K562 (cell line): ENCODE measurements around the gene ATG10. TPM values are rescaled to one million over a fixed set of nuclear protein-coding genes. Genes with fewer than 3 reads are reported as not detected.

Experiments
- ATAC-seq: fragments of 200-7000 bp; cut with Tn5 transposase; 3 replicates; pipeline ENCODE4 v1.9.1; 2020; ENCODE audit warnings: moderate library complexity
- BruUV-seq: library from RNA; stranded (reverse); fragments of 400-500 nt; replicated peaks from 2 replicates; lab custom pipeline; 2021; lab: Mats Ljungman, UMichigan
- CTCF ChIA-PET: fragments of 300-600 bp; formaldehyde crosslinking; extraction: SDS; loops from one replicate; lab custom pipeline; 2021; ENCODE audit warnings: low intra/inter-chr PET ratio; lab: Yijun Ruan, JAX
- POLR2A ChIA-PET: fragments of 300-600, 350-650 bp; sonication (Branson Sonifier 250); formaldehyde crosslinking; extraction: SDS; loops from one replicate; lab custom pipeline; 2021; ENCODE audit warnings: antibody characterized with exemption, inconsistent platforms; lab: Yijun Ruan, JAX
- DNase-seq, 4 experiments: peaks; one replicate each; pipeline versions ENCODE4 v3.0.0 to v3.0.0-alpha.2; 2011 to 2018; ENCODE audit warnings: low spot score in 3 of 4, mixed read lengths in 3 of 4; ENCODE audit errors: extremely low read depth in 1 of 4
- FAIRE-seq: peaks from 2 replicates; lab custom pipeline; 2011; peaks lifted over from hg19 to GRCh38; lab: Jason Lieb, UNC
- H2AFZ ChIP-seq: 2 replicates; pipeline ENCODE4 v1.6.0; 2011; ENCODE audit warnings: low read depth, low read length, control low read depth, inconsistent platforms
- H3K27ac ChIP-seq: fragments of 200-600 bp; 3 replicates; pipeline ENCODE4 v1.8.0; 2011; ENCODE audit warnings: low read depth, mild to moderate bottlenecking, control low read depth, inconsistent platforms, low read length, moderate library complexity, mixed read lengths; ENCODE audit errors: extremely low read depth
- H3K27me3 ChIP-seq, 2 experiments: fragments of 300-600 bp in 1 of 2; 2 replicates in 1 of 2; 3 replicates in 1 of 2; pipeline versions ENCODE4 v1.6.0 to v1.8.0; 2011; ENCODE audit warnings: inconsistent platforms in 2 of 2, low read length in 2 of 2, mild to moderate bottlenecking in 1 of 2, mixed read lengths in 1 of 2, moderate library complexity in 1 of 2; ENCODE audit not compliant: control insufficient read depth in 2 of 2, insufficient read depth in 2 of 2
- H3K36me3 ChIP-seq: fragments of 300-600 bp; 3 replicates; pipeline ENCODE4 v1.8.0; 2011; ENCODE audit warnings: mild to moderate bottlenecking, low read length, inconsistent platforms; ENCODE audit not compliant: control insufficient read depth, insufficient read depth
- H3K4me1 ChIP-seq, 2 experiments: fragments of 200-600 bp in 1 of 2; replicated peaks in 1 of 2; 2 replicates in 1 of 2; 3 replicates in 1 of 2; pipeline versions ENCODE4 v1.5.1 to v1.8.0; 2011; ENCODE audit warnings: inconsistent platforms in 2 of 2, low read length in 2 of 2, mild to moderate bottlenecking in 1 of 2, mixed read lengths in 1 of 2, moderate library complexity in 1 of 2; ENCODE audit not compliant: control insufficient read depth in 2 of 2, insufficient read depth in 2 of 2
- H3K4me2 ChIP-seq: 2 replicates; pipeline ENCODE4 v1.6.1; 2011; ENCODE audit warnings: low read length, control low read depth, inconsistent platforms, mixed read lengths; ENCODE audit not compliant: insufficient read depth
- H3K4me3 ChIP-seq: fragments of 200-600 bp; sonication (generic), shearing (Covaris generic); 2 replicates; pipeline ENCODE4 v1.5.1; 2016; ENCODE audit warnings: control low read depth, inconsistent platforms
- H3K79me2 ChIP-seq: fragments of 200-600 bp; 3 replicates; pipeline ENCODE4 v1.8.0; 2011; ENCODE audit warnings: low read length, inconsistent platforms; ENCODE audit not compliant: control insufficient read depth, insufficient read depth
- H3K9ac ChIP-seq, 2 experiments: 2 replicates each; pipeline versions ENCODE4 v1.6.0 to v1.6.1; 2011; ENCODE audit warnings: low read depth in 2 of 2, low read length in 2 of 2, control low read depth in 1 of 2, inconsistent platforms in 1 of 2, mild to moderate bottlenecking in 1 of 2, mixed read lengths in 1 of 2; ENCODE audit not compliant: insufficient read depth in 1 of 2
- H3K9me1 ChIP-seq: one replicate; pipeline ENCODE4 v1.6.0; 2011; ENCODE audit warnings: inconsistent platforms, mild to moderate bottlenecking, low read length, moderate library complexity; ENCODE audit not compliant: control insufficient read depth, insufficient read depth
- H3K9me3 ChIP-seq: replicated peaks from 2 replicates; pipeline ENCODE4 v1.5.1; 2011; ENCODE audit warnings: low read depth, low read length, inconsistent platforms; ENCODE audit not compliant: control insufficient read depth, insufficient read depth
- H4K20me1 ChIP-seq: replicated peaks from 2 replicates; pipeline ENCODE4 v1.6.1; 2011; ENCODE audit warnings: low read length, inconsistent platforms, mixed read lengths; ENCODE audit not compliant: control insufficient read depth, insufficient read depth
- BRF1 ChIP-seq: IDR thresholded peaks from 3 replicates; pipeline ENCODE4 v1.6.1; 2011; ENCODE audit warnings: borderline replicate concordance, mild to moderate bottlenecking; ENCODE audit not compliant: insufficient read length; ENCODE audit errors: extremely low read depth
- CHCHD3 ChIP-seq: fragments of 250-450 bp; sonication (Bioruptor Pico); IDR thresholded peaks from 2 replicates; pipeline ENCODE4 v2.1.2; 2022; ENCODE audit warnings: mild to moderate bottlenecking
- ETV5 ChIP-seq: sonication (generic); formaldehyde crosslinking; IDR thresholded peaks from 2 replicates; pipeline ENCODE4 v1.4.0; 2020; ENCODE audit warnings: low read depth, mild to moderate bottlenecking, missing genetic modification reagents
- JUNB ChIP-seq: fragments of 450-650 bp; formaldehyde crosslinking; conservative IDR thresholded peaks from 2 replicates; pipeline ENCODE4 v1.4.0; 2020; ENCODE audit warnings: mild to moderate bottlenecking
- KLF6 ChIP-seq: fragments of 250-450 bp; sonication (Bioruptor Pico); IDR thresholded peaks from 2 replicates; pipeline ENCODE4 v1.4.0; 2020; ENCODE audit warnings: mild to moderate bottlenecking, moderate library complexity, borderline replicate concordance
- SRSF7 ChIP-seq: fragments of 200-400 bp; formaldehyde crosslinking; optimal IDR thresholded peaks from 2 replicates; pipeline ENCODE3; 2017; ENCODE audit warnings: mild to moderate bottlenecking, low read depth, low read length
- TRIM24 ChIP-seq, 2 experiments: fragments of 450-650 bp; IDR thresholded peaks; 2 replicates each; pipeline ENCODE4 v1.6.1; 2016
- WGBS: fragments of 100-300 bp; shearing (Covaris generic); methylation state at CpG from one replicate; pipeline ENCODE4 v1.1.6; 2016; ENCODE audit warnings: low coverage, mixed read lengths; ENCODE audit not compliant: insufficient coverage; ENCODE audit errors: missing lambda C conversion rate; 5-methylcytosine and 5-hydroxymethylcytosine counted together
- in situ Hi-C: fragments of 300-500 bp; cut with MboI; formaldehyde crosslinking; loops from 4 replicates; pipeline ENCODE4 v1.15.0; 2018; ENCODE audit warnings: inconsistent platforms, mixed read lengths
- intact Hi-C: fragments of 100-400 bp; cut with micrococcal nuclease; formaldehyde crosslinking; loops from 2 replicates; pipeline ENCODE4 v1.14.2; 2022
- polyA plus RNA-seq, 8 experiments: library from polyadenylated mRNA; depleted of rRNA in 4 of 8; stranded (reverse) in 5 of 8; unstranded in 3 of 8; fragments of >200 nt; fragmentation: Nextera tagmentation in 2 of 8; fragmentation: Illumina TruSeq in 1 of 8; extraction: Ambion mirVana in 2 of 8; extraction: Trizol in 1 of 8; gene quantifications; 2 replicates each; pipeline versions ENCODE4 v1.2.1 to v1.2.3, GENCODE V29; 2011 to 2014; ENCODE audit warnings: inconsistent platforms in 1 of 8, missing spikeins in 1 of 8
- total RNA-seq, 7 experiments: library from RNA; depleted of rRNA in 6 of 7; stranded (reverse); fragments of >200 nt in 6 of 7; fragmentation: Illumina TruSeq in 2 of 7; extraction: Trizol in 2 of 7; gene quantifications; 2 replicates each; pipeline versions ENCODE4 v1.2.1 to v1.2.3, GENCODE V29; 2011 to 2021; ENCODE audit warnings: low replicate concordance in 1 of 7
- TF ChIP-seq, protein P1 (sequence below): sonication (generic); formaldehyde crosslinking; IDR thresholded peaks from 2 replicates; pipeline ENCODE4 v1.8.0; 2022; ENCODE audit warnings: mild to moderate bottlenecking, missing genetic modification reagents, borderline replicate concordance
- TF ChIP-seq, protein P2 (sequence below), 2 experiments: fragments of 450-650 bp; IDR thresholded peaks; 2 replicates each; pipeline ENCODE4 v1.6.1; 2018; ENCODE audit warnings: mild to moderate bottlenecking in 2 of 2, low read depth in 1 of 2; ENCODE audit not compliant: partially characterized antibody in 2 of 2
- TF ChIP-seq, protein P3 (sequence below), 2 experiments: fragments of 150-350 bp in 1 of 2; IDR thresholded peaks; 2 replicates each; pipeline ENCODE4 v1.6.1; 2012 to 2016; ENCODE audit warnings: low read depth in 2 of 2, low read length in 2 of 2, mild to moderate bottlenecking in 1 of 2, moderate library complexity in 1 of 2

The ATG10 gene
- total and polyA plus RNA-seq, 9 of the 15 experiments (the other 6 are each of a cell fraction or from before 2014, with no cell fraction given) = 7.0 to 18.8 (median 14.6) TPM

DNA sequence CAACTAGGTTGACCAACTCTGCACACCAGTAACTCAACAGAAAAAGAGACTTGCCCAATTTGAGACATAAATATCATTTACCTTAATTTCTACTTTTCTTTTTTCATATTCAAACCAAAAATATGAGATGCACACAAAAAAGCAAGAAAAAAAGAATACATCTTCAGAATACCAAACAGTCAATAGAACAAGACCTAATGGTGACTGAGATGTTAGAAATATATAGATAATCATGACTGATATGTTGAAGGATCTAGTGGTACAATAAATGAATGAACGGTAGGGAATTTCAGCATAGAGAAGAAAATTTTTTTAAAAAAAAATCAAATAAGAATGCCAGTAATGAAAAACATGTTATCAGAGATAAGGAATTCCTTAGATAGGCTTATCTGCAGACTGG, 29.1 kb upstream of the ATG10 start:
- H3K4me2 ChIP-seq = no peak overlapping the region
- no peaks in the 10 kb centered on the region for H3K36me3 ChIP-seq
- in situ Hi-C loops (no loop called here), intact Hi-C loops (no loop called here)
- H3K4me1 ChIP-seq = no peaks in the 10 kb centered on the region
- no peak overlapping the region for H3K9ac ChIP-seq
- TF ChIP-seq, protein P1, sequence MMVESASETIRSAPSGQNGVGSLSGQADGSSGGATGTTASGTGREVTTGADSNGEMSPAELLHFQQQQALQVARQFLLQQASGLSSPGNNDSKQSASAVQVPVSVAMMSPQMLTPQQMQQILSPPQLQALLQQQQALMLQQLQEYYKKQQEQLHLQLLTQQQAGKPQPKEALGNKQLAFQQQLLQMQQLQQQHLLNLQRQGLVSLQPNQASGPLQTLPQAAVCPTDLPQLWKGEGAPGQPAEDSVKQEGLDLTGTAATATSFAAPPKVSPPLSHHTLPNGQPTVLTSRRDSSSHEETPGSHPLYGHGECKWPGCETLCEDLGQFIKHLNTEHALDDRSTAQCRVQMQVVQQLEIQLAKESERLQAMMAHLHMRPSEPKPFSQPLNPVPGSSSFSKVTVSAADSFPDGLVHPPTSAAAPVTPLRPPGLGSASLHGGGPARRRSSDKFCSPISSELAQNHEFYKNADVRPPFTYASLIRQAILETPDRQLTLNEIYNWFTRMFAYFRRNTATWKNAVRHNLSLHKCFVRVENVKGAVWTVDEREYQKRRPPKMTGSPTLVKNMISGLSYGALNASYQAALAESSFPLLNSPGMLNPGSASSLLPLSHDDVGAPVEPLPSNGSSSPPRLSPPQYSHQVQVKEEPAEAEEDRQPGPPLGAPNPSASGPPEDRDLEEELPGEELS (CRISPR knock-in tag) = no peak
- TF ChIP-seq ETV5 (no peak), JUNB (CRISPR knock-in tag) (no peak), SRSF7 (no peak), TRIM24 (IDR thresholded peaks at IDR 0.05) (peak in 1 of 2 experiments; percentile 41; a peak in 1 of 4 replicates), CHCHD3 (no peak), BRF1 (no peak), KLF6 (no peak)
- TF ChIP-seq, protein P2, sequence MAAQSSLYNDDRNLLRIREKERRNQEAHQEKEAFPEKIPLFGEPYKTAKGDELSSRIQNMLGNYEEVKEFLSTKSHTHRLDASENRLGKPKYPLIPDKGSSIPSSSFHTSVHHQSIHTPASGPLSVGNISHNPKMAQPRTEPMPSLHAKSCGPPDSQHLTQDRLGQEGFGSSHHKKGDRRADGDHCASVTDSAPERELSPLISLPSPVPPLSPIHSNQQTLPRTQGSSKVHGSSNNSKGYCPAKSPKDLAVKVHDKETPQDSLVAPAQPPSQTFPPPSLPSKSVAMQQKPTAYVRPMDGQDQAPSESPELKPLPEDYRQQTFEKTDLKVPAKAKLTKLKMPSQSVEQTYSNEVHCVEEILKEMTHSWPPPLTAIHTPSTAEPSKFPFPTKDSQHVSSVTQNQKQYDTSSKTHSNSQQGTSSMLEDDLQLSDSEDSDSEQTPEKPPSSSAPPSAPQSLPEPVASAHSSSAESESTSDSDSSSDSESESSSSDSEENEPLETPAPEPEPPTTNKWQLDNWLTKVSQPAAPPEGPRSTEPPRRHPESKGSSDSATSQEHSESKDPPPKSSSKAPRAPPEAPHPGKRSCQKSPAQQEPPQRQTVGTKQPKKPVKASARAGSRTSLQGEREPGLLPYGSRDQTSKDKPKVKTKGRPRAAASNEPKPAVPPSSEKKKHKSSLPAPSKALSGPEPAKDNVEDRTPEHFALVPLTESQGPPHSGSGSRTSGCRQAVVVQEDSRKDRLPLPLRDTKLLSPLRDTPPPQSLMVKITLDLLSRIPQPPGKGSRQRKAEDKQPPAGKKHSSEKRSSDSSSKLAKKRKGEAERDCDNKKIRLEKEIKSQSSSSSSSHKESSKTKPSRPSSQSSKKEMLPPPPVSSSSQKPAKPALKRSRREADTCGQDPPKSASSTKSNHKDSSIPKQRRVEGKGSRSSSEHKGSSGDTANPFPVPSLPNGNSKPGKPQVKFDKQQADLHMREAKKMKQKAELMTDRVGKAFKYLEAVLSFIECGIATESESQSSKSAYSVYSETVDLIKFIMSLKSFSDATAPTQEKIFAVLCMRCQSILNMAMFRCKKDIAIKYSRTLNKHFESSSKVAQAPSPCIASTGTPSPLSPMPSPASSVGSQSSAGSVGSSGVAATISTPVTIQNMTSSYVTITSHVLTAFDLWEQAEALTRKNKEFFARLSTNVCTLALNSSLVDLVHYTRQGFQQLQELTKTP (IDR thresholded peaks at IDR 0.05; ENCODE audit: low read depth in 1 of 2, partially characterized antibody in 2 of 2) = peak in 1 of 2 experiments; percentile 95
- TF ChIP-seq, protein P3, sequence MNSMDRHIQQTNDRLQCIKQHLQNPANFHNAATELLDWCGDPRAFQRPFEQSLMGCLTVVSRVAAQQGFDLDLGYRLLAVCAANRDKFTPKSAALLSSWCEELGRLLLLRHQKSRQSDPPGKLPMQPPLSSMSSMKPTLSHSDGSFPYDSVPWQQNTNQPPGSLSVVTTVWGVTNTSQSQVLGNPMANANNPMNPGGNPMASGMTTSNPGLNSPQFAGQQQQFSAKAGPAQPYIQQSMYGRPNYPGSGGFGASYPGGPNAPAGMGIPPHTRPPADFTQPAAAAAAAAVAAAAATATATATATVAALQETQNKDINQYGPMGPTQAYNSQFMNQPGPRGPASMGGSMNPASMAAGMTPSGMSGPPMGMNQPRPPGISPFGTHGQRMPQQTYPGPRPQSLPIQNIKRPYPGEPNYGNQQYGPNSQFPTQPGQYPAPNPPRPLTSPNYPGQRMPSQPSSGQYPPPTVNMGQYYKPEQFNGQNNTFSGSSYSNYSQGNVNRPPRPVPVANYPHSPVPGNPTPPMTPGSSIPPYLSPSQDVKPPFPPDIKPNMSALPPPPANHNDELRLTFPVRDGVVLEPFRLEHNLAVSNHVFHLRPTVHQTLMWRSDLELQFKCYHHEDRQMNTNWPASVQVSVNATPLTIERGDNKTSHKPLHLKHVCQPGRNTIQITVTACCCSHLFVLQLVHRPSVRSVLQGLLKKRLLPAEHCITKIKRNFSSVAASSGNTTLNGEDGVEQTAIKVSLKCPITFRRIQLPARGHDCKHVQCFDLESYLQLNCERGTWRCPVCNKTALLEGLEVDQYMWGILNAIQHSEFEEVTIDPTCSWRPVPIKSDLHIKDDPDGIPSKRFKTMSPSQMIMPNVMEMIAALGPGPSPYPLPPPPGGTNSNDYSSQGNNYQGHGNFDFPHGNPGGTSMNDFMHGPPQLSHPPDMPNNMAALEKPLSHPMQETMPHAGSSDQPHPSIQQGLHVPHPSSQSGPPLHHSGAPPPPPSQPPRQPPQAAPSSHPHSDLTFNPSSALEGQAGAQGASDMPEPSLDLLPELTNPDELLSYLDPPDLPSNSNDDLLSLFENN (IDR thresholded peaks at IDR 0.05; ENCODE audit: low read depth in 2 of 2, low read length in 2 of 2) = no peak
- no peak overlapping the region for H3K27ac ChIP-seq
- no peak overlapping the region for H2AFZ ChIP-seq
- no TSS peak for BruUV-seq
- no peak for FAIRE-seq
- H3K4me3 ChIP-seq = no peak overlapping the region
- H3K9me1 ChIP-seq = no peaks in the 10 kb centered on the region
- H4K20me1 ChIP-seq = no peaks in the 10 kb centered on the region
- ChIA-PET CTCF (no interaction called here), POLR2A (interaction anchor here (0.7 kb wide), 1 partner anchor 298 kb away, joined by 3 read pairs; no protein-coding TSS in a partner anchor)
- DNase-seq = no peak
- H3K79me2 ChIP-seq = no peaks in the 10 kb centered on the region
- no peaks in the 10 kb centered on the region for H3K27me3 ChIP-seq
- H3K9me3 ChIP-seq = peaks cover 4% of the 10 kb centered on the region; the same call in 1 of the 2 replicates
- WGBS = 47% methylated on average over 1 of the region's 1 CpG
- ATAC-seq = no peak
